SK-N-SH treated with all-trans-retinoic acid at 6 μM for 48 hours (cell line): Measurements from ENCODE around the gene BICC1.

Experiments
- ATAC-seq: fragments of 200-7000 bp; cut with Tn5 transposase; 3 replicates; pipeline ENCODE4 v1.9.1; 2020; ENCODE audit warnings: mild to moderate bottlenecking, moderate library complexity
- ARNTL ChIP-seq: fragments of 450-650 bp; formaldehyde crosslinking; IDR thresholded peaks from 2 replicates; pipeline ENCODE4 v1.5.0; 2020; ENCODE audit warnings: low read depth, mild to moderate bottlenecking, moderate library complexity, borderline replicate concordance
- CSDC2 ChIP-seq: fragments of 250-450 bp; sonication (Bioruptor Pico); IDR thresholded peaks from 2 replicates; pipeline ENCODE4 v1.5.0; 2020; ENCODE audit warnings: mild to moderate bottlenecking, moderate library complexity
- ESRRG ChIP-seq: fragments of 250-450 bp; sonication (Bioruptor Pico); IDR thresholded peaks from 2 replicates; pipeline ENCODE4 v1.6.1; 2021; ENCODE audit warnings: mild to moderate bottlenecking
- ISL1 ChIP-seq: fragments of 250-450 bp; sonication (Bioruptor Pico); IDR thresholded peaks from 2 replicates; pipeline ENCODE4 v2.1.2; 2022; ENCODE audit warnings: mild to moderate bottlenecking, moderate library complexity
- OSR1 ChIP-seq: fragments of 250-450 bp; sonication (Bioruptor Pico); IDR thresholded peaks from 2 replicates; pipeline ENCODE4 v1.8.0; 2022; ENCODE audit warnings: moderate library complexity, mild to moderate bottlenecking, inconsistent platforms
- PATZ1 ChIP-seq: fragments of 250-450 bp; sonication (Bioruptor Pico); IDR thresholded peaks from 2 replicates; pipeline ENCODE4 v1.8.0; 2020; ENCODE audit warnings: mild to moderate bottlenecking, moderate library complexity, borderline replicate concordance
- POU6F1 ChIP-seq: fragments of 250-450 bp; sonication (Bioruptor Pico); IDR thresholded peaks from 2 replicates; pipeline ENCODE4 v1.8.0; 2021; ENCODE audit warnings: low read depth, mild to moderate bottlenecking, moderate library complexity, borderline replicate concordance
- PPARA ChIP-seq: fragments of 250-450 bp; sonication (Bioruptor Pico); IDR thresholded peaks from 2 replicates; pipeline ENCODE4 v1.5.0; 2020; ENCODE audit warnings: mild to moderate bottlenecking, borderline replicate concordance
- RARB ChIP-seq: fragments of 250-450 bp; sonication (Bioruptor Pico); IDR thresholded peaks from 2 replicates; pipeline ENCODE4 v1.8.0; 2021; ENCODE audit warnings: mild to moderate bottlenecking, moderate library complexity
- SNAI2 ChIP-seq: fragments of 250-450 bp; sonication (Bioruptor Pico); IDR thresholded peaks from 2 replicates; pipeline ENCODE4 v1.5.0; 2020; ENCODE audit warnings: mild to moderate bottlenecking, moderate library complexity
- TCF4 ChIP-seq: fragments of 250-450 bp; sonication (Bioruptor Pico); IDR thresholded peaks from 2 replicates; pipeline ENCODE4 v1.8.0; 2021; ENCODE audit warnings: mild to moderate bottlenecking, moderate library complexity, borderline replicate concordance
- TOX ChIP-seq: fragments of 250-450 bp; sonication (Bioruptor Pico); IDR thresholded peaks from 2 replicates; pipeline ENCODE4 v1.8.0; 2021; ENCODE audit warnings: mild to moderate bottlenecking, moderate library complexity, borderline replicate concordance
- TSHZ2 ChIP-seq: fragments of 250-450 bp; sonication (Bioruptor Pico); IDR thresholded peaks from 2 replicates; pipeline ENCODE4 v1.5.0; 2020; ENCODE audit warnings: mild to moderate bottlenecking, moderate library complexity
- ZC3H10 ChIP-seq: fragments of 250-450 bp; sonication (Bioruptor Pico); IDR thresholded peaks from 2 replicates; pipeline ENCODE4 v1.5.1; 2021; ENCODE audit warnings: mild to moderate bottlenecking, moderate library complexity
- ZFP3 ChIP-seq: fragments of 250-450 bp; sonication (Bioruptor Pico); IDR thresholded peaks from 2 replicates; pipeline ENCODE4 v1.5.0; 2020; ENCODE audit warnings: mild to moderate bottlenecking, moderate library complexity
- ZNF565 ChIP-seq: fragments of 450-650 bp; formaldehyde crosslinking; conservative IDR thresholded peaks from 2 replicates; pipeline ENCODE4 v1.5.0; 2020; ENCODE audit warnings: low read depth, mild to moderate bottlenecking, moderate library complexity
- ZNF70 ChIP-seq: fragments of 450-650 bp; formaldehyde crosslinking; IDR thresholded peaks from 2 replicates; pipeline ENCODE4 v1.5.0; 2020; ENCODE audit warnings: mild to moderate bottlenecking, moderate library complexity
- ZNF8 ChIP-seq: fragments of 450-650 bp; formaldehyde crosslinking; IDR thresholded peaks from 2 replicates; pipeline ENCODE4 v1.5.0; 2020; ENCODE audit warnings: mild to moderate bottlenecking, moderate library complexity
- TF ChIP-seq, protein P1 (sequence below): fragments of 250-450 bp; sonication (Bioruptor Pico); IDR thresholded peaks from 2 replicates; pipeline ENCODE4 v1.5.1; 2021; ENCODE audit warnings: mild to moderate bottlenecking, moderate library complexity

Gene BICC1, protein sequence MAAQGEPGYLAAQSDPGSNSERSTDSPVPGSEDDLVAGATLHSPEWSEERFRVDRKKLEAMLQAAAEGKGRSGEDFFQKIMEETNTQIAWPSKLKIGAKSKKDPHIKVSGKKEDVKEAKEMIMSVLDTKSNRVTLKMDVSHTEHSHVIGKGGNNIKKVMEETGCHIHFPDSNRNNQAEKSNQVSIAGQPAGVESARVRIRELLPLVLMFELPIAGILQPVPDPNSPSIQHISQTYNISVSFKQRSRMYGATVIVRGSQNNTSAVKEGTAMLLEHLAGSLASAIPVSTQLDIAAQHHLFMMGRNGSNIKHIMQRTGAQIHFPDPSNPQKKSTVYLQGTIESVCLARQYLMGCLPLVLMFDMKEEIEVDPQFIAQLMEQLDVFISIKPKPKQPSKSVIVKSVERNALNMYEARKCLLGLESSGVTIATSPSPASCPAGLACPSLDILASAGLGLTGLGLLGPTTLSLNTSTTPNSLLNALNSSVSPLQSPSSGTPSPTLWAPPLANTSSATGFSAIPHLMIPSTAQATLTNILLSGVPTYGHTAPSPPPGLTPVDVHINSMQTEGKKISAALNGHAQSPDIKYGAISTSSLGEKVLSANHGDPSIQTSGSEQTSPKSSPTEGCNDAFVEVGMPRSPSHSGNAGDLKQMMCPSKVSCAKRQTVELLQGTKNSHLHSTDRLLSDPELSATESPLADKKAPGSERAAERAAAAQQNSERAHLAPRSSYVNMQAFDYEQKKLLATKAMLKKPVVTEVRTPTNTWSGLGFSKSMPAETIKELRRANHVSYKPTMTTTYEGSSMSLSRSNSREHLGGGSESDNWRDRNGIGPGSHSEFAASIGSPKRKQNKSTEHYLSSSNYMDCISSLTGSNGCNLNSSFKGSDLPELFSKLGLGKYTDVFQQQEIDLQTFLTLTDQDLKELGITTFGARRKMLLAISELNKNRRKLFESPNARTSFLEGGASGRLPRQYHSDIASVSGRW

DNA sequence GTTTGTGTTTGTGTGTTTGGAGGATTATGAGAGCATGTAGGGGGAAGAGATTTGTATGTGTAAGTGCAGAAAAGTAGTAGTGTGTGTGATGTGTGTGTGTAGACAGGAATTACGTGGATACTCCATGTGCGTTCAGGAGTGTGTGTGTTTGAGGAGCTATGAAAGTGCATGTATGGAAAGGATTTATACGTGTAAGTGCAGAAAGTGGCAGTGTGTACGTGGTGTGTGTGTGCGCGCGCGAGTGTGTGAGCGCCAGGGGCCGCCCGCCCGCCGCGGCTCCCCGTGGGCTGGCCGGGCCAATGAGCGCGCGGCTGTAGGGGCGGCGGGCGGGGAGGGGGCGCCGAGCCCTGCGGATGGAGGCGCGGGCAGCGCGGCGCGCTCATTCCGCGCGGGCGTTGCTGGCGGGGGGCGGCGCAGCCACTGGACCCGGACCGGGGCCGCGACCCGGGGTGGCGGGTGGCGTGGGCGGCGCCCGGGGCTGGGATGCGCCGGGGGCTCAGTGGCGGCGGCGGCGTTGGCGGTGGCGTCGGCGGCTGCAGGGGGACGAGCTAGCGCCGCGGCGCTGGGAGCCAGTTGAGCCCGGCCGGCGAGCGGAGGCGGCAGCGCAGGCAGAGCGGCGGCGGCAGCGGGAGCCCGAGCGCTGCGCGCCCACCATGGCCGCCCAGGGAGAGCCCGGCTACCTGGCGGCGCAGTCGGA lies at the start of gene BICC1:
BICC1 (plus strand) TSS at position 382 of the 697 bp plus-strand sequence; CDS start at position 654, 272 bp downstream.
- peak; percentile 81 for ATAC-seq
- no peak for TF ChIP-seq POU6F1
- TF ChIP-seq PATZ1 (CRISPR knock-in tag), result no peak
- TF ChIP-seq ESRRG (CRISPR knock-in tag), result no peak
- TF ChIP-seq ZNF565 (CRISPR knock-in tag), result no peak
- no peak for TF ChIP-seq SNAI2 (CRISPR knock-in tag)
- TF ChIP-seq RARB (CRISPR knock-in tag), result no peak
- TF ChIP-seq, protein P1, sequence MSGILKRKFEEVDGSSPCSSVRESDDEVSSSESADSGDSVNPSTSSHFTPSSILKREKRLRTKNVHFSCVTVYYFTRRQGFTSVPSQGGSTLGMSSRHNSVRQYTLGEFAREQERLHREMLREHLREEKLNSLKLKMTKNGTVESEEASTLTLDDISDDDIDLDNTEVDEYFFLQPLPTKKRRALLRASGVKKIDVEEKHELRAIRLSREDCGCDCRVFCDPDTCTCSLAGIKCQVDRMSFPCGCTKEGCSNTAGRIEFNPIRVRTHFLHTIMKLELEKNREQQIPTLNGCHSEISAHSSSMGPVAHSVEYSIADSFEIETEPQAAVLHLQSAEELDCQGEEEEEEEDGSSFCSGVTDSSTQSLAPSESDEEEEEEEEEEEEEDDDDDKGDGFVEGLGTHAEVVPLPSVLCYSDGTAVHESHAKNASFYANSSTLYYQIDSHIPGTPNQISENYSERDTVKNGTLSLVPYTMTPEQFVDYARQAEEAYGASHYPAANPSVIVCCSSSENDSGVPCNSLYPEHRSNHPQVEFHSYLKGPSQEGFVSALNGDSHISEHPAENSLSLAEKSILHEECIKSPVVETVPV (CRISPR knock-in tag), result no peak
- no peak for TF ChIP-seq OSR1
- TF ChIP-seq ZC3H10 (CRISPR knock-in tag), result no peak
- TF ChIP-seq ZNF8 (CRISPR knock-in tag), result no peak
- TF ChIP-seq TOX, result no peak
- TF ChIP-seq ZNF70, result no peak
- TF ChIP-seq TSHZ2 (CRISPR knock-in tag), result no peak
- no peak for TF ChIP-seq ZFP3 (CRISPR knock-in tag)
- no peak for TF ChIP-seq CSDC2 (CRISPR knock-in tag)
- no peak for TF ChIP-seq TCF4
- TF ChIP-seq ARNTL, result no peak
- no peak for TF ChIP-seq ISL1 (CRISPR knock-in tag)
- TF ChIP-seq PPARA (CRISPR knock-in tag), result no peak
- TF ChIP-seq, all 23 proteins: peak for 0

DNA sequence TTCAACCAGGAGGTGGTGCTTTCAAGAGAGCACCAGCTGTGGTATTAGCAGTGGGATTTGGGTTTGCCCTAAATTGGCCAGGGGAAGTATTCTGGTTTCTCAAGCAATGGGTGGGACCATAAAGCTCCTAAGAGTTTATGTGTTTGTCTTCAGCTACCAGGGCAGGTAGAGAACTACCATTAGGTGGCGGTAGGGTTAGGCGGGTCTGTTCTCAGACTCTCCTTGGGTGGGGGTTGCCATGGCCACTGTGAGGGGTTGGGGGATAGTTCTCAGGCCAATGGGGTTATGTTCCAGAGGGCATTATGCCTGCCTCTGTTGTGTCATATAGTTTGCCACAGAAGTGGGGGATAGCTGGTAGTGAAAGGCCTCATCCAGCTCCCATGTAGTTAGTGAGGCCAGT lies 47.7 kb upstream of the BICC1 start:
- no peak for ATAC-seq

More for the DNA sequence above, 47.7 kb upstream of the BICC1 start:
- no peak for TF ChIP-seq ARNTL
- TF ChIP-seq ZNF565 (CRISPR knock-in tag), result no peak
- TF ChIP-seq CSDC2 (CRISPR knock-in tag), result no peak
- no peak for TF ChIP-seq PATZ1 (CRISPR knock-in tag)
- TF ChIP-seq TSHZ2 (CRISPR knock-in tag), result no peak
- no peak for TF ChIP-seq ZNF8 (CRISPR knock-in tag)
- no peak for TF ChIP-seq PPARA (CRISPR knock-in tag)
